Measurements from ENCODE around the gene SKI. TPM values are rescaled to one million over a fixed set of nuclear protein-coding genes. Genes with fewer than 3 reads are reported as not detected.

SKI gene
- total and polyA plus RNA-seq, 10 of the 15 experiments (the other 5 are each of a cell fraction or from before 2014, with no cell fraction given), result 0.03 to 14.9 (median 0.96) TPM

- TF ChIP-seq BCLAF1 (IDR thresholded peaks at IDR 0.05) (no peak), MXI1 (IDR thresholded peaks at IDR 0.05; ENCODE audit: low read depth, low read length) (peak; percentile 75), RFX5 (IDR thresholded peaks at IDR 0.05; ENCODE audit: low read depth, low read length) (no peak), SMC3 (IDR thresholded peaks at IDR 0.05; ENCODE audit: borderline replicate concordance, low read length) (no peak; the same call in 1 of the 2 replicates), SMAD1 (IDR thresholded peaks at IDR 0.05; ENCODE audit: low read depth, partially characterized antibody) (peak; percentile 14), CUX1 (IDR thresholded peaks at IDR 0.05; ENCODE audit: insufficient replicate concordance, low read depth, low read length) (peak; percentile 61), TBL1XR1 (IDR thresholded peaks at IDR 0.05; ENCODE audit: low read depth, low read length) (peak; percentile 52; the same call in 1 of the 2 replicates), TAF1 (IDR thresholded peaks at IDR 0.05; ENCODE audit: borderline replicate concordance, low read depth, low read length) (peak; percentile 47; the same call in 1 of the 2 replicates), ZBED1 (IDR thresholded peaks at IDR 0.05; ENCODE audit: borderline replicate concordance) (no peak), MTA3 (IDR thresholded peaks at IDR 0.05; ENCODE audit: borderline replicate concordance, low read length) (no peak), IKZF1 (conservative IDR thresholded peaks at IDR 0.05) (peak; percentile 33), ELK1 (IDR thresholded peaks at IDR 0.05; ENCODE audit: low read depth, low read length) (peak; percentile 25; the same call in 1 of the 2 replicates), E2F4 (IDR thresholded peaks at IDR 0.05; ENCODE audit: low read depth, low read length) (no peak), ZNF24 (IDR thresholded peaks at IDR 0.05) (no peak), IRF4 (IDR thresholded peaks at IDR 0.05; ENCODE audit: low read depth, low read length) (0 out of 2 replicates have a peak, but pooled peaks have one; percentile 36), POLR2AphosphoS5 (IDR thresholded peaks at IDR 0.05; ENCODE audit: low read length) (peak; percentile 59; the same call in 1 of the 2 replicates), EP300 (IDR thresholded peaks at IDR 0.05; ENCODE audit: borderline replicate concordance in 1 of 2, control insufficient read depth in 1 of 2, low read depth in 2 of 2, low read length in 2 of 2) (peak; percentile 42 to 78; a peak in 2 of 4 replicates), SMAD5 (IDR thresholded peaks at IDR 0.05; ENCODE audit: low read depth) (no peak), FOS (IDR thresholded peaks at IDR 0.05; ENCODE audit: borderline replicate concordance, extremely low read depth, insufficient read length) (no peak)
Measured at GRCh38 chr1:2300004-2300771, 72.1 kb downstream of the SKI start (continued).
